Breast epithelium (tissue), 3 donors: ENCODE measurements around the gene TEX22.

Experiments used
- CTCF ChIP-seq, 3 donors: fragments of 450-650 bp; IDR thresholded peaks; one replicate each; pipeline ENCODE4 v1.5.1; 2016 to 2017; ENCODE audit warnings: antibody characterized with exemption in 3 of 3, mild to moderate bottlenecking in 3 of 3, moderate library complexity in 3 of 3
- POLR2A ChIP-seq: fragments of 450-650 bp; IDR thresholded peaks from one replicate; pipeline ENCODE4 v1.6.1; 2016; ENCODE audit warnings: antibody characterized with exemption, mild to moderate bottlenecking, moderate library complexity
- POLR2AphosphoS5 ChIP-seq, 3 donors: sonication (generic); formaldehyde crosslinking; IDR thresholded peaks; one replicate each; pipeline ENCODE4 v1.6.1; 2017; ENCODE audit warnings: antibody characterized with exemption in 3 of 3

- TF ChIP-seq CTCF (IDR thresholded peaks at IDR 0.05) (no peak), POLR2A (no peak), POLR2AphosphoS5 (IDR thresholded peaks at IDR 0.05) (no peak)
Measured at GRCh38 chr14:105384041-105384557, 14.2 kb upstream of the TEX22 start.
